OCI-LY1 (cell line): Measurements from ENCODE around the gene GABRB3.

Experiments used
- H2AFZ ChIP-seq: fragments of 200-600 bp; sonication (generic), shearing (Covaris generic); 2 replicates; pipeline ENCODE4 v1.6.0; 2014; ENCODE audit warnings: antibody characterized with exemption, mild to moderate bottlenecking, low read length
- H3F3A ChIP-seq: fragments of 200-600 bp; sonication (generic), shearing (Covaris generic); 2 replicates; pipeline ENCODE4 v1.6.0; 2014; ENCODE audit warnings: mild to moderate bottlenecking, antibody characterized with exemption, low read length, moderate library complexity; ENCODE audit not compliant: insufficient read depth
- H3K27ac ChIP-seq: fragments of 200-600 bp; sonication (generic); 2 replicates; pipeline ENCODE4 v1.5.1; 2014; ENCODE audit warnings: low read length, mixed run types, mild to moderate bottlenecking, low read depth; ENCODE audit not compliant: poor library complexity, severe bottlenecking
- H3K27me3 ChIP-seq: fragments of 200-600 bp; sonication (generic); 2 replicates; pipeline ENCODE4 v1.6.0; 2014; ENCODE audit warnings: antibody characterized with exemption, mild to moderate bottlenecking, low read length, moderate library complexity; ENCODE audit not compliant: insufficient read depth
- H3K36me3 ChIP-seq: fragments of 200-600 bp; sonication (generic); 2 replicates; pipeline ENCODE4 v1.6.1; 2014; ENCODE audit warnings: mild to moderate bottlenecking, antibody characterized with exemption, low read length, moderate library complexity, mixed read lengths; ENCODE audit not compliant: insufficient read depth
- H3K4me1 ChIP-seq: fragments of 200-600 bp; sonication (generic); 2 replicates; pipeline ENCODE4 v1.5.1; 2014; ENCODE audit warnings: mild to moderate bottlenecking, low read length, moderate library complexity; ENCODE audit not compliant: insufficient read depth, severe bottlenecking
- H3K4me2 ChIP-seq: fragments of 200-600 bp; sonication (generic), shearing (Covaris generic); 2 replicates; pipeline ENCODE4 v1.6.1; 2014; ENCODE audit warnings: low read length
- H3K4me3 ChIP-seq: fragments of 200-600 bp; sonication (generic); 2 replicates; pipeline ENCODE4 v1.5.1; 2014; ENCODE audit warnings: low read length, low read depth, mild to moderate bottlenecking, mixed read lengths; ENCODE audit not compliant: poor library complexity, severe bottlenecking
- H3K79me2 ChIP-seq: fragments of 200-600 bp; shearing (Covaris generic); 2 replicates; pipeline ENCODE4 v1.6.1; 2016; ENCODE audit warnings: mixed run types, low read length, mixed read lengths; ENCODE audit not compliant: insufficient read depth
- H3K9ac ChIP-seq: fragments of 200-600 bp; sonication (generic), shearing (Covaris generic); 2 replicates; pipeline ENCODE4 v1.6.1; 2014; ENCODE audit warnings: mild to moderate bottlenecking, low read length, mixed read lengths
- H3K9me2 ChIP-seq: fragments of 200-600 bp; sonication (generic), shearing (Covaris generic); 2 replicates; pipeline ENCODE4 v1.6.1; 2014; ENCODE audit warnings: low read depth, mild to moderate bottlenecking, low read length, mixed read lengths
- H3K9me3 ChIP-seq: fragments of 200-600 bp; shearing (Covaris generic); 2 replicates; pipeline ENCODE4 v1.6.1; 2014; ENCODE audit warnings: low read length, mixed read lengths
- H4K20me1 ChIP-seq: fragments of 200-600 bp; sonication (generic), shearing (Covaris generic); 2 replicates; pipeline ENCODE4 v1.6.0; 2016; ENCODE audit warnings: mild to moderate bottlenecking, low read length; ENCODE audit not compliant: insufficient read depth
- CTCF ChIP-seq: fragments of 200-600 bp; sonication (generic), shearing (Covaris generic); IDR thresholded peaks from 2 replicates; pipeline ENCODE4 v1.5.1; 2017; ENCODE audit warnings: mild to moderate bottlenecking, antibody characterized with exemption, low read length, moderate library complexity, mixed read lengths
- EZH2 ChIP-seq: fragments of 200-600 bp; sonication (generic), shearing (Covaris generic); IDR thresholded peaks from 2 replicates; pipeline ENCODE4 v1.8.0; 2017; ENCODE audit warnings: borderline replicate concordance, mixed run types, mild to moderate bottlenecking, antibody characterized with exemption, low read length, moderate library complexity, mixed read lengths

The GABRB3 gene

GRCh38 chr15:26674467-26674866, 98.4 kb downstream of the GABRB3 start:
- Histone ChIP-seq H3K36me3 (no peaks in the 10 kb centered on the region), H3K9ac (no peak overlapping the region), H3K4me3 (no peak overlapping the region), H3K9me2 (no peaks in the 10 kb centered on the region), H3K27me3 (no peaks in the 10 kb centered on the region), H4K20me1 (no peaks in the 10 kb centered on the region), H3K4me2 (no peak overlapping the region), H3K27ac (no peak overlapping the region), H3K4me1 (no peaks in the 10 kb centered on the region), H2AFZ (no peak overlapping the region), H3K79me2 (no peaks in the 10 kb centered on the region), H3F3A (no peaks in the 10 kb centered on the region), H3K9me3 (no peaks in the 10 kb centered on the region)
- no peak for TF ChIP-seq EZH2
- no peak for TF ChIP-seq CTCF

GRCh38 chr15:26673445-26673844, 99.4 kb downstream of the GABRB3 start:
- Histone ChIP-seq H3F3A (no peaks in the 10 kb centered on the region), H3K9ac (no peak overlapping the region), H3K9me3 (no peaks in the 10 kb centered on the region), H3K9me2 (no peaks in the 10 kb centered on the region), H3K36me3 (no peaks in the 10 kb centered on the region), H4K20me1 (no peaks in the 10 kb centered on the region), H3K4me3 (no peak overlapping the region), H3K4me2 (no peak overlapping the region), H3K79me2 (no peaks in the 10 kb centered on the region), H2AFZ (no peak overlapping the region), H3K27ac (no peak overlapping the region), H3K4me1 (no peaks in the 10 kb centered on the region), H3K27me3 (no peaks in the 10 kb centered on the region)
- TF ChIP-seq EZH2 (no peak), CTCF (no peak)

GRCh38 chr15:26670116-26670515, 102.8 kb downstream of the GABRB3 start:
- no peak overlapping the region for H3K9ac ChIP-seq
- H3K79me2 ChIP-seq: no peaks in the 10 kb centered on the region
- no peak overlapping the region for H2AFZ ChIP-seq
- H3K36me3 ChIP-seq: no peaks in the 10 kb centered on the region
- H3K27ac ChIP-seq: no peak overlapping the region
- no peaks in the 10 kb centered on the region for H3K27me3 ChIP-seq
- TF ChIP-seq CTCF: no peak
- TF ChIP-seq EZH2: no peak
- H3F3A ChIP-seq: no peaks in the 10 kb centered on the region
- H3K4me1 ChIP-seq: no peaks in the 10 kb centered on the region
- no peaks in the 10 kb centered on the region for H4K20me1 ChIP-seq
- no peaks in the 10 kb centered on the region for H3K9me3 ChIP-seq
- H3K4me2 ChIP-seq: no peak overlapping the region
- H3K9me2 ChIP-seq: no peaks in the 10 kb centered on the region
- H3K4me3 ChIP-seq: no peak overlapping the region
